HEK293 (cell line): ENCODE measurements around the gene ZNF146.

Experiments
- CTCF ChIA-PET: fragments of 350-600 bp; formaldehyde crosslinking; extraction: SDS; loops from one replicate; lab custom pipeline; 2021; ENCODE audit warnings: antibody characterized with exemption; lab: Yijun Ruan, JAX
- POLR2A ChIA-PET: fragments of 300-600 bp; formaldehyde crosslinking; extraction: SDS; loops from one replicate; lab custom pipeline; 2020; ENCODE audit warnings: antibody characterized with exemption, inconsistent platforms; lab: Yijun Ruan, JAX
- H3K27ac ChIP-seq: fragments of 200-500 bp; sonication (Bioruptor generic); 2 replicates; pipeline ENCODE4 v1.5.1; 2014; ENCODE audit warnings: low read depth, low read length, control low read depth, inconsistent platforms; ENCODE audit errors: extremely low read depth
- H3K36me3 ChIP-seq, 2 experiments: fragments of 200-500 bp in 1 of 2; sonication (Bioruptor generic) in 1 of 2; 1 replicate in 1 of 2; 2 replicates in 1 of 2; pipeline ENCODE4 v1.5.1; 2014 to 2017; ENCODE audit warnings: inconsistent platforms in 2 of 2, low read length in 2 of 2; ENCODE audit not compliant: control insufficient read depth in 2 of 2, insufficient read depth in 1 of 2
- H3K4me1 ChIP-seq: fragments of 200-500 bp; sonication (Bioruptor generic); 2 replicates; pipeline ENCODE4 v1.5.1; 2014; ENCODE audit warnings: mild to moderate bottlenecking, low read length, inconsistent platforms; ENCODE audit not compliant: control insufficient read depth, insufficient read depth
- H3K4me3 ChIP-seq: 2 replicates; pipeline ENCODE4 v1.5.1; 2011; ENCODE audit warnings: low read depth, mild to moderate bottlenecking, control low read depth, low read length, moderate library complexity
- H3K9me3 ChIP-seq: fragments of 200-500 bp; sonication (Bioruptor generic); 2 replicates; pipeline ENCODE4 v1.5.1; 2014; ENCODE audit warnings: low read depth, low read length, inconsistent platforms; ENCODE audit not compliant: control insufficient read depth, insufficient read depth
- CTCF ChIP-seq: fragments of 450-650 bp; formaldehyde crosslinking; IDR thresholded peaks from 2 replicates; pipeline ENCODE4 v1.5.1; 2016; ENCODE audit warnings: missing biosample characterization, missing genetic modification characterization
- FEZF1 ChIP-seq: fragments of 450-650 bp; formaldehyde crosslinking; IDR thresholded peaks from 2 replicates; pipeline ENCODE4 v1.5.1; 2016; ENCODE audit warnings: missing biosample characterization, missing genetic modification characterization
- GFI1B ChIP-seq: fragments of 450-650 bp; formaldehyde crosslinking; IDR thresholded peaks from 2 replicates; pipeline ENCODE4 v1.5.1; 2016; ENCODE audit warnings: missing biosample characterization, missing genetic modification characterization
- HOXC10 ChIP-seq: sonication (generic); formaldehyde crosslinking; IDR thresholded peaks from 2 replicates; pipeline ENCODE4 v1.8.1; 2023; ENCODE audit warnings: mild to moderate bottlenecking, missing genetic modification reagents
- INSM2 ChIP-seq: fragments of 450-650 bp; formaldehyde crosslinking; IDR thresholded peaks from 2 replicates; pipeline ENCODE4 v1.5.1; 2016; ENCODE audit warnings: missing biosample characterization, missing genetic modification characterization
- KLF1 ChIP-seq: fragments of 450-650 bp; formaldehyde crosslinking; IDR thresholded peaks from 2 replicates; pipeline ENCODE4 v1.5.1; 2016; ENCODE audit warnings: missing biosample characterization, missing genetic modification characterization
- KLF10 ChIP-seq: fragments of 450-650 bp; IDR thresholded peaks from 2 replicates; pipeline ENCODE4 v1.5.1; 2018; ENCODE audit warnings: missing biosample characterization, mild to moderate bottlenecking, missing genetic modification characterization
- KLF9 ChIP-seq: fragments of 450-650 bp; formaldehyde crosslinking; IDR thresholded peaks from 2 replicates; pipeline ENCODE4 v1.5.1; 2016; ENCODE audit warnings: missing biosample characterization, missing genetic modification characterization, low read depth
- RBAK ChIP-seq: fragments of 450-650 bp; formaldehyde crosslinking; IDR thresholded peaks from 2 replicates; pipeline ENCODE4 v1.5.1; 2016; ENCODE audit warnings: missing biosample characterization, missing genetic modification characterization
- YY1 ChIP-seq: fragments of 450-650 bp; formaldehyde crosslinking; IDR thresholded peaks from 2 replicates; pipeline ENCODE4 v1.5.1; 2018; ENCODE audit warnings: missing biosample characterization, missing genetic modification characterization
- ZBTB7A ChIP-seq: fragments of 450-650 bp; formaldehyde crosslinking; IDR thresholded peaks from 2 replicates; pipeline ENCODE4 v1.5.1; 2016; ENCODE audit warnings: low read depth, missing biosample characterization, missing genetic modification characterization
- ZFP3 ChIP-seq: fragments of 450-650 bp; formaldehyde crosslinking; IDR thresholded peaks from 2 replicates; pipeline ENCODE4 v1.5.1; 2016; ENCODE audit warnings: low read depth, missing biosample characterization, missing genetic modification characterization
- ZFP37 ChIP-seq: fragments of 450-650 bp; formaldehyde crosslinking; IDR thresholded peaks from 2 replicates; pipeline ENCODE4 v1.5.1; 2016; ENCODE audit warnings: missing biosample characterization, missing genetic modification characterization
- ZIC2 ChIP-seq: fragments of 450-650 bp; formaldehyde crosslinking; IDR thresholded peaks from 2 replicates; pipeline ENCODE4 v1.5.1; 2016; ENCODE audit warnings: missing biosample characterization, missing genetic modification characterization
- ZNF19 ChIP-seq: fragments of 450-650 bp; formaldehyde crosslinking; IDR thresholded peaks from 2 replicates; pipeline ENCODE4; 2016; ENCODE audit warnings: missing biosample characterization, missing genetic modification characterization, low read depth
- ZNF239 ChIP-seq: fragments of 450-650 bp; formaldehyde crosslinking; IDR thresholded peaks from 2 replicates; pipeline ENCODE4 v1.5.1; 2016; ENCODE audit warnings: missing biosample characterization, missing genetic modification characterization
- ZNF302 ChIP-seq: fragments of 450-650 bp; formaldehyde crosslinking; IDR thresholded peaks from 2 replicates; pipeline ENCODE4 v1.5.1; 2016; ENCODE audit warnings: missing biosample characterization, missing genetic modification characterization, low read depth
- ZNF426 ChIP-seq: fragments of 450-650 bp; formaldehyde crosslinking; IDR thresholded peaks from 2 replicates; pipeline ENCODE4 v1.5.1; 2017; ENCODE audit warnings: missing biosample characterization, missing genetic modification characterization, mild to moderate bottlenecking, inconsistent platforms, moderate library complexity
- ZNF701 ChIP-seq: fragments of 450-650 bp; formaldehyde crosslinking; IDR thresholded peaks from 2 replicates; pipeline ENCODE4 v1.5.1; 2016; ENCODE audit warnings: missing biosample characterization, missing genetic modification characterization
- ZSCAN16 ChIP-seq: fragments of 450-650 bp; formaldehyde crosslinking; IDR thresholded peaks from 2 replicates; pipeline ENCODE4 v1.5.1; 2016; ENCODE audit warnings: missing biosample characterization, missing genetic modification characterization
- ZSCAN18 ChIP-seq: fragments of 450-650 bp; formaldehyde crosslinking; IDR thresholded peaks from 2 replicates; pipeline ENCODE4 v1.5.1; 2016; ENCODE audit warnings: missing biosample characterization, missing genetic modification characterization
- ZSCAN5A ChIP-seq: fragments of 450-650 bp; formaldehyde crosslinking; IDR thresholded peaks from 2 replicates; pipeline ENCODE4 v1.5.1; 2016; ENCODE audit warnings: missing biosample characterization, missing genetic modification characterization
- TF ChIP-seq, protein P1 (sequence below): fragments of 450-650 bp; formaldehyde crosslinking; IDR thresholded peaks from 2 replicates; pipeline ENCODE4 v1.5.0; 2017; ENCODE audit warnings: missing biosample characterization, missing genetic modification characterization, borderline replicate concordance
- TF ChIP-seq, protein P2 (sequence below): fragments of 450-650 bp; formaldehyde crosslinking; IDR thresholded peaks from 2 replicates; pipeline ENCODE4 v1.5.1; 2017; ENCODE audit warnings: missing biosample characterization, missing genetic modification characterization
- TF ChIP-seq, protein P3 (sequence below): fragments of 450-650 bp; formaldehyde crosslinking; IDR thresholded peaks from 2 replicates; pipeline ENCODE4 v1.5.1; 2016; ENCODE audit warnings: missing biosample characterization, missing genetic modification characterization

The ZNF146 gene

GRCh38 chr19:36214386-36215275 is at the start of gene ZNF146, which contains the start of gene ZNF565:
TSS of gene ZNF146 (plus strand) at chr19:36215106. CDS start at chr19:36236441, 21,335 bp downstream.
TSS of gene ZNF565 (minus strand) at chr19:36214665. CDS start at chr19:36201985, 12,680 bp downstream.
- CTCF ChIA-PET, result interaction anchor here (0.6 to 1.8 kb wide), 6 partner anchors 37 to 1093 kb away, joined by 3 to 12 read pairs (median 3); no protein-coding TSS in a partner anchor
- Histone ChIP-seq H3K4me3 (peak within 1 kb of the TSS; percentile 67), H3K9me3 (no peaks in the 10 kb centered on the region), H3K36me3 (peaks cover 13 to 38% of the 10 kb centered on the region in 2 experiments), H3K27ac (peak within 1 kb of the TSS; percentile 93), H3K4me1 (peaks cover 7% of the 10 kb centered on the region)
- POLR2A ChIA-PET, result interaction anchor here (0.5 to 2.0 kb wide), 41 partner anchors 10 to 1693 kb away, joined by 3 to 19 read pairs (median 5); partner anchors contain the start of genes ALKBH6, CAPNS1, COX6B1 and LIN37
- TF ChIP-seq ZBTB7A (tag by site-specific recombination), result peak; percentile 83
- TF ChIP-seq FEZF1, result no peak
- TF ChIP-seq, protein P1, sequence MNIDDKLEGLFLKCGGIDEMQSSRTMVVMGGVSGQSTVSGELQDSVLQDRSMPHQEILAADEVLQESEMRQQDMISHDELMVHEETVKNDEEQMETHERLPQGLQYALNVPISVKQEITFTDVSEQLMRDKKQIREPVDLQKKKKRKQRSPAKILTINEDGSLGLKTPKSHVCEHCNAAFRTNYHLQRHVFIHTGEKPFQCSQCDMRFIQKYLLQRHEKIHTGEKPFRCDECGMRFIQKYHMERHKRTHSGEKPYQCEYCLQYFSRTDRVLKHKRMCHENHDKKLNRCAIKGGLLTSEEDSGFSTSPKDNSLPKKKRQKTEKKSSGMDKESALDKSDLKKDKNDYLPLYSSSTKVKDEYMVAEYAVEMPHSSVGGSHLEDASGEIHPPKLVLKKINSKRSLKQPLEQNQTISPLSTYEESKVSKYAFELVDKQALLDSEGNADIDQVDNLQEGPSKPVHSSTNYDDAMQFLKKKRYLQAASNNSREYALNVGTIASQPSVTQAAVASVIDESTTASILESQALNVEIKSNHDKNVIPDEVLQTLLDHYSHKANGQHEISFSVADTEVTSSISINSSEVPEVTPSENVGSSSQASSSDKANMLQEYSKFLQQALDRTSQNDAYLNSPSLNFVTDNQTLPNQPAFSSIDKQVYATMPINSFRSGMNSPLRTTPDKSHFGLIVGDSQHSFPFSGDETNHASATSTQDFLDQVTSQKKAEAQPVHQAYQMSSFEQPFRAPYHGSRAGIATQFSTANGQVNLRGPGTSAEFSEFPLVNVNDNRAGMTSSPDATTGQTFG (tag by site-specific recombination), result no peak
- TF ChIP-seq KLF1 (tag by site-specific recombination), result peak; percentile 99
- no peak for TF ChIP-seq GFI1B
- TF ChIP-seq INSM2, result no peak
- no peak for TF ChIP-seq ZNF19
- no peak for TF ChIP-seq RBAK (tag by site-specific recombination)
- TF ChIP-seq KLF9 (tag by site-specific recombination), result peak; percentile 100
- peak; percentile 58; the same call in 1 of the 2 replicates for TF ChIP-seq ZSCAN18
- no peak for TF ChIP-seq HOXC10 (CRISPR knock-in tag)
- TF ChIP-seq, protein P2, sequence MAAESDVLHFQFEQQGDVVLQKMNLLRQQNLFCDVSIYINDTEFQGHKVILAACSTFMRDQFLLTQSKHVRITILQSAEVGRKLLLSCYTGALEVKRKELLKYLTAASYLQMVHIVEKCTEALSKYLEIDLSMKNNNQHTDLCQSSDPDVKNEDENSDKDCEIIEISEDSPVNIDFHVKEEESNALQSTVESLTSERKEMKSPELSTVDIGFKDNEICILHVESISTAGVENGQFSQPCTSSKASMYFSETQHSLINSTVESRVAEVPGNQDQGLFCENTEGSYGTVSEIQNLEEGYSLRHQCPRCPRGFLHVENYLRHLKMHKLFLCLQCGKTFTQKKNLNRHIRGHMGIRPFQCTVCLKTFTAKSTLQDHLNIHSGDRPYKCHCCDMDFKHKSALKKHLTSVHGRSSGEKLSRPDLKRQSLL (tag by site-specific recombination), result peak; percentile 85
- TF ChIP-seq ZFP37 (tag by site-specific recombination), result no peak; the same call in 1 of the 2 replicates
- TF ChIP-seq, protein P3, sequence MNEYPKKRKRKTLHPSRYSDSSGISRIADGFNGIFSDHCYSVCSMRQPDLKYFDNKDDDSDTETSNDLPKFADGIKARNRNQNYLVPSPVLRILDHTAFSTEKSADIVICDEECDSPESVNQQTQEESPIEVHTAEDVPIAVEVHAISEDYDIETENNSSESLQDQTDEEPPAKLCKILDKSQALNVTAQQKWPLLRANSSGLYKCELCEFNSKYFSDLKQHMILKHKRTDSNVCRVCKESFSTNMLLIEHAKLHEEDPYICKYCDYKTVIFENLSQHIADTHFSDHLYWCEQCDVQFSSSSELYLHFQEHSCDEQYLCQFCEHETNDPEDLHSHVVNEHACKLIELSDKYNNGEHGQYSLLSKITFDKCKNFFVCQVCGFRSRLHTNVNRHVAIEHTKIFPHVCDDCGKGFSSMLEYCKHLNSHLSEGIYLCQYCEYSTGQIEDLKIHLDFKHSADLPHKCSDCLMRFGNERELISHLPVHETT (tag by site-specific recombination), result no peak; the same call in none of the 2 replicates
- TF ChIP-seq KLF10 (tag by site-specific recombination), result peak; percentile 91
- peak; percentile 98 for TF ChIP-seq YY1 (tag by site-specific recombination)
- peak; percentile 75; the same call in 1 of the 2 replicates for TF ChIP-seq CTCF (tag by site-specific recombination)
- TF ChIP-seq ZNF701 (tag by site-specific recombination), result no peak
- TF ChIP-seq ZSCAN5A (tag by site-specific recombination), result peak; percentile 62; the same call in 1 of the 2 replicates
- TF ChIP-seq ZIC2 (tag by site-specific recombination), result peak; percentile 61; the same call in 1 of the 2 replicates
- no peak for TF ChIP-seq ZSCAN16 (tag by site-specific recombination)
- TF ChIP-seq ZFP3 (tag by site-specific recombination), result no peak
- TF ChIP-seq ZNF239 (tag by site-specific recombination), result peak; percentile 9; the same call in 1 of the 2 replicates
- no peak for TF ChIP-seq ZNF426 (tag by site-specific recombination)
- peak; percentile 63; the same call in 1 of the 2 replicates for TF ChIP-seq ZNF302 (tag by site-specific recombination)
